IMR-90 (cell line): Measurements from ENCODE around the gene BRIP1. TPM values are rescaled to one million over a fixed set of nuclear protein-coding genes. Genes with fewer than 3 reads are reported as not detected.

Experiments used
- ATAC-seq: fragments of 200-7000 bp; cut with Tn5 transposase; 2 replicates; pipeline ENCODE4 v1.9.1; 2020; ENCODE audit warnings: low read depth, mild to moderate bottlenecking, moderate library complexity
- BruUV-seq: library from RNA; stranded (reverse); fragments of 400-500 nt; replicated peaks from 2 replicates; lab custom pipeline; 2021; lab: Mats Ljungman, UMichigan
- CTCF ChIA-PET: fragments of 300-600 bp; formaldehyde crosslinking; extraction: SDS; loops from one replicate; lab custom pipeline; 2021; ENCODE audit warnings: antibody characterized with exemption; lab: Yijun Ruan, JAX
- POLR2A ChIA-PET: fragments of 300-600 bp; sonication (Branson Sonifier 250); formaldehyde crosslinking; loops from one replicate; lab custom pipeline; 2022; ENCODE audit warnings: antibody characterized with exemption; ENCODE audit not compliant: unreplicated experiment; lab: Charles Lee
- DNase-seq: peaks from one replicate; pipeline ENCODE4 v3.0.0; 2013
- H2AFZ ChIP-seq: replicated peaks from 2 replicates; pipeline ENCODE3; 2013; ENCODE audit warnings: low read length, mild to moderate bottlenecking; ENCODE audit not compliant: poor library complexity
- H2AK5ac ChIP-seq: 2 replicates; pipeline ENCODE4 v1.6.1; 2013; ENCODE audit warnings: low read depth, low read length, inconsistent platforms
- H2AK9ac ChIP-seq: replicated peaks from 2 replicates; pipeline ENCODE3; 2013; ENCODE audit warnings: mild to moderate bottlenecking, low read depth, low read length, moderate library complexity; ENCODE audit not compliant: poor library complexity
- H2BK120ac ChIP-seq: 2 replicates; pipeline ENCODE4 v1.6.1; 2013; ENCODE audit warnings: low read depth, low read length, inconsistent platforms
- H2BK15ac ChIP-seq: 3 replicates; pipeline ENCODE4 v1.6.1; 2013; ENCODE audit warnings: low read depth, low read length, inconsistent platforms
- H2BK20ac ChIP-seq: 2 replicates; pipeline ENCODE4 v1.6.1; 2013; ENCODE audit warnings: low read depth, mild to moderate bottlenecking, inconsistent platforms, low read length, moderate library complexity
- H2BK5ac ChIP-seq: 2 replicates; pipeline ENCODE4 v1.6.1; 2013; ENCODE audit warnings: mild to moderate bottlenecking, low read depth, low read length, inconsistent platforms; ENCODE audit not compliant: poor library complexity, severe bottlenecking
- H3K14ac ChIP-seq: replicated peaks from 2 replicates; pipeline ENCODE4 v1.6.1; 2013; ENCODE audit warnings: low read depth, low read length, inconsistent platforms
- H3K18ac ChIP-seq: 2 replicates; pipeline ENCODE4 v1.6.1; 2013; ENCODE audit warnings: low read depth, low read length, control low read depth
- H3K23ac ChIP-seq: 2 replicates; pipeline ENCODE4 v1.6.1; 2013; ENCODE audit warnings: low read depth, low read length, inconsistent platforms
- H3K27ac ChIP-seq: 2 replicates; pipeline ENCODE4 v1.5.1; 2013; ENCODE audit warnings: mild to moderate bottlenecking, control low read depth, low read length; ENCODE audit not compliant: insufficient read depth
- H3K27me3 ChIP-seq: 2 replicates; pipeline ENCODE4 v1.6.1; 2013; ENCODE audit warnings: low read length; ENCODE audit not compliant: control insufficient read depth, insufficient read depth
- H3K36me3 ChIP-seq: 2 replicates; pipeline ENCODE4 v1.6.1; 2013; ENCODE audit warnings: low read length, mixed read lengths; ENCODE audit not compliant: control insufficient read depth, insufficient read depth
- H3K4ac ChIP-seq: 2 replicates; pipeline ENCODE4 v1.6.1; 2013; ENCODE audit warnings: low read depth, low read length, inconsistent platforms
- H3K4me1 ChIP-seq: 2 replicates; pipeline ENCODE4 v1.6.1; 2013; ENCODE audit warnings: low read length, mixed read lengths; ENCODE audit not compliant: control insufficient read depth, insufficient read depth
- H3K4me2 ChIP-seq: 2 replicates; pipeline ENCODE4 v1.6.1; 2013; ENCODE audit warnings: low read depth, mild to moderate bottlenecking, control low read depth, low read length, moderate library complexity
- H3K4me3 ChIP-seq: 2 replicates; pipeline ENCODE4 v1.5.1; 2013; ENCODE audit warnings: low read depth, mild to moderate bottlenecking, control low read depth, low read length, moderate library complexity; ENCODE audit not compliant: insufficient read depth
- H3K56ac ChIP-seq: 2 replicates; pipeline ENCODE4 v1.6.1; 2013; ENCODE audit warnings: low read length, inconsistent platforms; ENCODE audit not compliant: insufficient read depth; ENCODE audit errors: extremely low read depth
- H3K79me1 ChIP-seq, 2 experiments: 2 replicates each; pipeline ENCODE4 v1.6.1; 2013; ENCODE audit warnings: low read length in 2 of 2, inconsistent platforms in 1 of 2, low read depth in 1 of 2
- H3K9ac ChIP-seq: 2 replicates; pipeline ENCODE4 v1.6.1; 2013; ENCODE audit warnings: low read depth, low read length, control low read depth
- H3K9me1 ChIP-seq: 2 replicates; pipeline ENCODE4 v1.6.1; 2013; ENCODE audit warnings: low read length, inconsistent platforms; ENCODE audit not compliant: insufficient read depth
- H3K9me3 ChIP-seq: 2 replicates; pipeline ENCODE4 v1.6.1; 2013; ENCODE audit warnings: low read length; ENCODE audit not compliant: control insufficient read depth, insufficient read depth
- H4K20me1 ChIP-seq: 2 replicates; pipeline ENCODE4 v1.6.1; 2013; ENCODE audit warnings: low read length, inconsistent platforms; ENCODE audit not compliant: insufficient read depth
- H4K5ac ChIP-seq: 2 replicates; pipeline ENCODE4 v1.6.1; 2013; ENCODE audit warnings: mild to moderate bottlenecking, low read depth, low read length, control low read depth
- H4K8ac ChIP-seq, 2 experiments: 2 replicates each; pipeline ENCODE4 v1.6.1; 2013; ENCODE audit warnings: low read depth in 2 of 2, low read length in 2 of 2, control low read depth in 1 of 2, inconsistent platforms in 1 of 2
- H4K91ac ChIP-seq: 2 replicates; pipeline ENCODE4 v1.6.1; 2013; ENCODE audit warnings: low read depth, low read length, inconsistent platforms; ENCODE audit not compliant: insufficient read depth
- CEBPB ChIP-seq: IDR thresholded peaks from 2 replicates; pipeline ENCODE4 v1.6.1; 2012; ENCODE audit warnings: low read depth, low read length, improper control_type of control experiment
- CHD1 ChIP-seq: IDR thresholded peaks from 2 replicates; pipeline ENCODE4 v1.6.1; 2012; ENCODE audit warnings: low read depth, low read length, improper control_type of control experiment
- CTCF ChIP-seq: conservative IDR thresholded peaks from 2 replicates; pipeline ENCODE4 v1.5.1; 2012; ENCODE audit warnings: mild to moderate bottlenecking, low read depth, low read length, improper control_type of control experiment
- FOS ChIP-seq: fragments of 150-350 bp; IDR thresholded peaks from 2 replicates; pipeline ENCODE4 v1.6.1; 2016; ENCODE audit warnings: low read depth, low read length
- MAZ ChIP-seq: IDR thresholded peaks from 2 replicates; pipeline ENCODE4 v1.6.1; 2012; ENCODE audit warnings: low read depth, mild to moderate bottlenecking, low read length, improper control_type of control experiment, moderate library complexity, borderline replicate concordance
- NFE2L2 ChIP-seq: fragments of 150-350 bp; IDR thresholded peaks from 2 replicates; pipeline ENCODE4 v1.6.1; 2016; ENCODE audit warnings: low read depth, mild to moderate bottlenecking, low read length
- POLR2A ChIP-seq: IDR thresholded peaks from 2 replicates; pipeline ENCODE4 v1.6.1; 2012; ENCODE audit warnings: mild to moderate bottlenecking, low read depth, low read length
- RCOR1 ChIP-seq: IDR thresholded peaks from 2 replicates; pipeline ENCODE4 v1.6.1; 2012; ENCODE audit warnings: mild to moderate bottlenecking, low read length, improper control_type of control experiment; ENCODE audit not compliant: insufficient replicate concordance
- RFX5 ChIP-seq: IDR thresholded peaks from 2 replicates; pipeline ENCODE4 v1.8.0; 2012; ENCODE audit warnings: low read depth, mild to moderate bottlenecking, low read length, moderate library complexity
- SMC3 ChIP-seq: fragments of 150-350 bp; IDR thresholded peaks from 2 replicates; pipeline ENCODE4 v1.6.1; 2016; ENCODE audit warnings: low read depth, mild to moderate bottlenecking, antibody characterized with exemption, low read length, moderate library complexity
- dilution Hi-C: fragments of 300-500 bp; cut with HindIII; formaldehyde crosslinking; loops from one replicate; pipeline ENCODE4 v1.14.3; 2018; ENCODE audit warnings: low sequenced_read_pairs; ENCODE audit not compliant: unreplicated experiment
- in situ Hi-C: fragments of 300-500 bp; cut with MboI; formaldehyde crosslinking; loops from 3 replicates; pipeline ENCODE4 v1.14.3; 2019; ENCODE audit warnings: low sequenced_read_pairs, inconsistent platforms, mixed read lengths
- intact Hi-C: fragments of 100-400 bp; cut with micrococcal nuclease; formaldehyde crosslinking; loops from 2 replicates; pipeline ENCODE4 v1.10.0; 2022
- polyA plus RNA-seq, 3 experiments: library from polyadenylated mRNA; depleted of rRNA; stranded (reverse); fragments of >200 nt; gene quantifications; 2 replicates each; pipeline ENCODE4 v1.2.3, GENCODE V29; 2012; ENCODE audit warnings: low replicate concordance in 1 of 3
- total RNA-seq: library from RNA; depleted of rRNA; stranded (reverse); fragments of >200 nt; gene quantifications from 2 replicates; pipeline ENCODE4 v1.2.3, GENCODE V29; 2012
- TF ChIP-seq, protein P1 (sequence below): fragments of 150-350 bp; IDR thresholded peaks from 2 replicates; pipeline ENCODE4 v1.6.1; 2016; ENCODE audit warnings: low read depth, mild to moderate bottlenecking, low read length, moderate library complexity, borderline replicate concordance

Gene BRIP1
- total and polyA plus RNA-seq, 2 of the 4 experiments (the other 2 are of a cell fraction), result 6.1 to 19.7 TPM

- no TSS peak for BruUV-seq
- no peaks in the 10 kb centered on the region for H4K20me1 ChIP-seq
- H2BK5ac ChIP-seq, result no peak overlapping the region
- no peak overlapping the region for H2AK9ac ChIP-seq
- no peaks in the 10 kb centered on the region for H3K27me3 ChIP-seq
- H4K5ac ChIP-seq, result no peak overlapping the region
- H3K23ac ChIP-seq, result no peak overlapping the region
- H2AFZ ChIP-seq, result no peak overlapping the region
- intact Hi-C loops (no loop called here), dilution Hi-C loops (no loop called here), in situ Hi-C loops (no loop called here)
- no peak overlapping the region for H2AK5ac ChIP-seq
- H4K91ac ChIP-seq, result no peak overlapping the region
- no peaks in the 10 kb centered on the region for H3K36me3 ChIP-seq
- H3K9ac ChIP-seq, result no peak overlapping the region
- CTCF ChIA-PET, result no interaction called here
- DNase-seq, result no peak
- no peak overlapping the region for H2BK120ac ChIP-seq
- H3K4me1 ChIP-seq, result no peaks in the 10 kb centered on the region
- H3K4me3 ChIP-seq, result no peak overlapping the region
- H3K56ac ChIP-seq, result no peak overlapping the region
- H2BK15ac ChIP-seq, result no peak overlapping the region
- no peak for TF ChIP-seq SMC3
- TF ChIP-seq CTCF, result no peak
- TF ChIP-seq NFE2L2, result no peak
- no peak for TF ChIP-seq FOS
- no peak for TF ChIP-seq MAZ
- no peak for TF ChIP-seq POLR2A
- TF ChIP-seq RCOR1, result no peak
- TF ChIP-seq CEBPB, result no peak
- TF ChIP-seq, protein P1, sequence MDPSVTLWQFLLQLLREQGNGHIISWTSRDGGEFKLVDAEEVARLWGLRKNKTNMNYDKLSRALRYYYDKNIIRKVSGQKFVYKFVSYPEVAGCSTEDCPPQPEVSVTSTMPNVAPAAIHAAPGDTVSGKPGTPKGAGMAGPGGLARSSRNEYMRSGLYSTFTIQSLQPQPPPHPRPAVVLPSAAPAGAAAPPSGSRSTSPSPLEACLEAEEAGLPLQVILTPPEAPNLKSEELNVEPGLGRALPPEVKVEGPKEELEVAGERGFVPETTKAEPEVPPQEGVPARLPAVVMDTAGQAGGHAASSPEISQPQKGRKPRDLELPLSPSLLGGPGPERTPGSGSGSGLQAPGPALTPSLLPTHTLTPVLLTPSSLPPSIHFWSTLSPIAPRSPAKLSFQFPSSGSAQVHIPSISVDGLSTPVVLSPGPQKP, result no peak
- TF ChIP-seq RFX5, result no peak
- no peak for TF ChIP-seq CHD1
- H4K8ac ChIP-seq, result no peak overlapping the region
- no peak overlapping the region for H3K4ac ChIP-seq
- no peak overlapping the region for H2BK20ac ChIP-seq
- POLR2A ChIA-PET, result no interaction called here
- H3K9me3 ChIP-seq, result 0 out of 2 replicates have a peak, but pooled peaks cover 2% of the 10 kb centered on the region
- no peak for ATAC-seq
- no peaks in the 10 kb centered on the region for H3K79me1 ChIP-seq
- no peaks in the 10 kb centered on the region; the same call in 1 of the 2 replicates for H3K9me1 ChIP-seq
- H3K14ac ChIP-seq, result no peak overlapping the region
- no peak overlapping the region for H3K27ac ChIP-seq
- H3K18ac ChIP-seq, result no peak overlapping the region
- H3K4me2 ChIP-seq, result no peak overlapping the region
These were observed 140.1 kb downstream of the BRIP1 start for GRCh38 chr17:61723183-61723582.
